ENCODE measurements around the gene FXYD5.
"Not testable (repeated sequence)": the region's sequence is repeated elsewhere in the genome, so short reads cannot be mapped to it uniquely, and the experiment has no call there.

FXYD5 gene

GRCh38 chr19:35119578-35120155 is 34.9 kb upstream of the FXYD5 start:
- in situ Hi-C loops (cut with MboI; ENCODE audit: low sequenced_read_pairs) = no loop called here

- in situ Hi-C loops (cut with MboI; ENCODE audit: low sequenced_read_pairs) = no loop called here
Observed at GRCh38 chr19:35120492-35120891, 34.0 kb upstream of the FXYD5 start.

DNA sequence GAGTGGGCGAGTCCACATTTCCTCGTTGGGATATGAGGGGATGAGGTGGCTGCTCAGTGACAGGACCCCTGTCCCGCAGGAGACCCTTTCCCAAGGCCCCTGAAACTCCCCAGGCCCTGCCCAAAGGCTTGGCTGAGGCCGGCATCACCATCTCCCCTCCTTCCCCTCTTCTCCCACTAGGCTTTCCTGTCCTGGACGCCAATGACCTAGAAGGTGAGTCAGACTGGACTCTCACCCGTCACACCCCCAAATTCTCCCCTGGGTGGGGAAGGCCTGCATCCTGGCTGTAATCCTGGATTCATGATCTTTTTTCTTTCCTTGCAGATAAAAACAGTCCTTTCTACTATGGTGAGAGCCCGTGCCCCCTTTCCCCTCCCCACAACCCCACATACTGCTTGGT is 33.6 kb upstream of the FXYD5 start:
- in situ Hi-C loops (cut with MboI; ENCODE audit: low sequenced_read_pairs) = no loop called here

DNA sequence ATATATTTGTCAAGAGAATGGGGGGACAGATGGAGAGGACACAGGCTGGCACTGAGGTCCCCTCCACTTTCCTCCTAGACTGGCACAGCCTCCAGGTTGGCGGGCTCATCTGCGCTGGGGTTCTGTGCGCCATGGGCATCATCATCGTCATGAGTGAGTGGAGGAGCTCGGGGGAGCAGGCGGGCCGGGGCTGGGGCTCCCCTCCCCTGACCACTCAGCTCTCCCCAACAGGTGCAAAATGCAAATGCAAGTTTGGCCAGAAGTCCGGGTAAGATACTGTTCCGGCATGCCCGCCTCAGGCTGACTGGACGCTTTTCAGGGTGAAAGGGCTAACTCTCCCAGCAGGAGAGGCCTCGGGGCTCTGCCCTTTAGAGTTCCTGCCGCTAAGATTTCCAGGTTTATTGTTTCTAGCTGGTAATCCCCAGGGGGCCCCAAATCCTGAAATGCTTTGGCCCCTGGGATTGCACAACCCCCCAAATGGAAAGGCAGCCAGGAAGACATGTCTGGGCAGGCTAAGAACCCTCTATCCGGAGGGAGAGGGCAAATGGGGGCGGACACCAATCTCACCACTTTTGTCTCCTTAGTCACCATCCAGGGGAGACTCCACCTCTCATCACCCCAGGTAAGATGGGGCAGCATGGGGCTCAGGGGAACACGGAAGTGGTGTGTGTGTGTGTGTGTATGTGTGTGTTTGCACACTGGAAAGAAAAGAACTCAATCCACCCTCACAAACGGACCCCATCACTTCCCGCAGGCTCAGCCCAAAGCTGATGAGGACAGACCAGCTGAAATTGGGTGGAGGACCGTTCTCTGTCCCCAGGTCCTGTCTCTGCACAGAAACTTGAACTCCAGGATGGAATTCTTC is 31.6 kb upstream of the FXYD5 start:
- in situ Hi-C loops (cut with MboI; ENCODE audit: low sequenced_read_pairs) = no loop called here

GRCh38 chr19:35123573-35123972 is 31.0 kb upstream of the FXYD5 start:
- in situ Hi-C loops (cut with MboI; ENCODE audit: low sequenced_read_pairs) = no loop called here

DNA sequence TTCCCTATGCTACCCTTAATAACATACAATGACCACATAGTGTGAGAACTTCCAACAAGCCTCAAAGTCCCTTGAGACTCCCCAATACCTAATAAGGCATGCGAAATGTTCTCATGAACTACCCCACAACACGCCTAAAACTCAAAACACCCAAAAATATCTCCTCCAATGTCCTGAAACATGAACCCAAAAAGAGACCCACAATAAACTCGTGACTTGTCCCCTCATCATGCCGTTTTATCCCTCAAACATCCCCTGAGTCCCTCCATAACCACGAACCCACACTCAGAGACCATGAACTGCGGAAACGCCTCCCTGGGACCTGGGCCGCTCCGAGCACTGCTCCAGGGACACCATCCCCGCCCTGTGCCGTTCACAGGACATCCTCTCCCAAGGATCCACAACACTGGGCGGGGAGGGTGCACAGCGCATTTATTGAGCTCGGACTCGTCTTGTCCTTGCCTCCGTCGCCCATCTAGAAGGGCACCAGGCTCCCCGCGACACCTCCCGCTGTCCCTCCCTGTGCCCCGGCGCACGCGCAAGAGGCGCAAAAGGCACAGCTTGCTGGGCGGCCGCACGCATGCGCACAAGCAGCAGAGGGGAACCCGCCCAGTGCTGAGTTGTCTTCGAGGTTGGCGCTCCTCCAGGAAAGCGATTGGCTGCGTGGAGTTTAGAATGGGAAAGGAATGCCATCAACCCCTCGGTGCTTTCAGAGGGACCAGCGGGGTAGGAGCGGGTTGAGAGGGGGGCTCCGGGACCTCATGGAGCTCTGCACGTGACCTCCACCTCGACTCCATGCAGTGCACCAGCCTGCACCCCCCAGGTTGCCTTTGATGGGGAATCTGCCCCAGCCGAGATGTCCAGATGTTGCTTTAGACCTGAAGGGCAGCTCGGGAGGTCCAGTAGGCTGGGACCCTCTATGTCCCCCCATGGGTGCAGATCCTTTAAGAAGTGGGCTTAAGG is 30.2 kb upstream of the FXYD5 start:
- in situ Hi-C loops (cut with MboI; ENCODE audit: low sequenced_read_pairs) = no loop called here

DNA sequence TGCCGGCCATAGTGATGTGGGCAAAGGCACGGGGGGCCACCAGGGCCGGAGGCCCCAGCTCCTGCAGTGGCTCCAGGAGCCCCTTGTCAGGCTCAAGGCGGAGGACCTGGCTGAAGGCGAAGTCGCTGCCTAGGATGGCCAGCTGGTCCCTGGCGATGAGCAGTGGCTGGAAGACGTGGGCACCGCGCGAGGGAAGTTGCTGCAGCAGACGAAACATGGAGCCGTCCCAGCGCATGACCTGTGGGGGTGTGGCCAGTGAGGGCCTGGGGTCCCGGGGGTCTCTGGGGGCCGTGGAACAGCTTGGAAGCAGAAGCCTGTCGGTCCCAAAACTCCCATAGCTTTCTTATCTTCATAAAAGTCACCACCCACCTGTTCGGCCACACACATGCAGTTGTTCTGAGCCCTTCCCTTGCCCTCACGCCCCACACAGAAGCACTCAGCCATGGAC is 29.2 kb upstream of the FXYD5 start:
- in situ Hi-C loops (cut with MboI; ENCODE audit: low sequenced_read_pairs) = no loop called here

DNA sequence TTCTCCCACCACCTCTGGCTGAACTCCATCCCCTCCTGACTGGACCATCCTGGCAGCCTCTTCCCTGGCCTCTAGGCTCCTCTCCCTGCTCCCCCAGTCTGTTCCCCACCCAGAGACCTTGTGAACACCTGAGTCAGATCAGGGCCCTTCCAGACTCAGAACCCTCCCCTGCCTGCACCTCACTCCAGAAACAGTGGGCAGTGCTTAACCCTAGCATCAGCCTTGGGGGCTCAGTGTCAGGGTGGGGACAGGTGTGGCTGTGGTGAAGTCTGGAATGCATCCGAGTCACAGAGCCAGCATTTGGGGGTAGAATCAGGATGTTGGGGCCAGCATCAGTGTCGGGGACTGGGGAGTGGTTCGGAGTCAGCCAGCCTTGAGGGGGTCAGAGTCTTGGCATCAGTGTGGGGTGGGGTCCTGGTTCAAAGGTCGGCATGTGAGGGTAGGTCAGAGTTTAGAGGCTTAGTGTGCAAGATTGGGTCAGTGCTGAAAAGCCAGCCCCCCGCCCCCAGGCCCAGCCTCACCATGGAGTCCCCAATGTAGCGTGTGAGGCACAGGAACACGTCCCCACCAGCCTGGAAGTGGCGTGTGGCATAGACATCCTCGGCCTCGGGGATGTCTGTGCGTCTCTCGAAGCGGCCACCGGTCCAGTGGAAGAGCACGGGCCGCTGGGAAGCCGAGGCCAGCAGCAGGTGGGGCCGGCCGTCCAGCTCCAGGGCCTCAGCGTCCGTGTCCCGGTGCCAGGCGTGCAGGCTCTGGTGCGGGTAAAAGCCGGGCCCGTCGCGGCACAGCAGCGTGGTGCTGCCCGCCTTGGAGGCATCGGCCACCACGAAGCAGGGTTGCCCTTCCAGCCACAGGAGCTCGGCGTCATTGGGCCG is 28.5 kb upstream of the FXYD5 start:
- in situ Hi-C loops (cut with MboI; ENCODE audit: low sequenced_read_pairs) = no loop called here

DNA sequence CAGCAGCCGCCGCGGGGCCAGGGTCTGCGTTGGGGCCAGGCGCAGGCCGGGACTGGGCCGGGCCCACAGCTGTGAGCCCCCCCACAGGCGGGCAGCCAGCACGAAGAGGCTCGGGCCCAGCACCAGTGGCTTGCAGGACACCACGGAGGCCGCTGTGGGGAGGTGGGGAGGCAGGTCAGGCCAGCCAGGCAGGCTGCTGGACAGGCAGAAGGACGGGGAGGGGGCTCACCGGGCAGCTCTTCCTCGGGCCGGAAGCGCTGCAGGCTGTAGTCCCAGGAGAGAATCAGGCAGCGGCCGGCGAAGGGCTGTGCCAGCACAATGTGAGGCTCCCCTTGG is 27.9 kb upstream of the FXYD5 start:
- in situ Hi-C loops (cut with MboI; ENCODE audit: low sequenced_read_pairs) = no loop called here

GRCh38 chr19:35127871-35128270 is 26.7 kb upstream of the FXYD5 start:
- in situ Hi-C loops (cut with MboI; ENCODE audit: low sequenced_read_pairs) = no loop called here

GRCh38 chr19:35128398-35129057 is 26.0 kb upstream of the FXYD5 start:
- in situ Hi-C loops (cut with MboI; ENCODE audit: low sequenced_read_pairs) = no loop called here

DNA sequence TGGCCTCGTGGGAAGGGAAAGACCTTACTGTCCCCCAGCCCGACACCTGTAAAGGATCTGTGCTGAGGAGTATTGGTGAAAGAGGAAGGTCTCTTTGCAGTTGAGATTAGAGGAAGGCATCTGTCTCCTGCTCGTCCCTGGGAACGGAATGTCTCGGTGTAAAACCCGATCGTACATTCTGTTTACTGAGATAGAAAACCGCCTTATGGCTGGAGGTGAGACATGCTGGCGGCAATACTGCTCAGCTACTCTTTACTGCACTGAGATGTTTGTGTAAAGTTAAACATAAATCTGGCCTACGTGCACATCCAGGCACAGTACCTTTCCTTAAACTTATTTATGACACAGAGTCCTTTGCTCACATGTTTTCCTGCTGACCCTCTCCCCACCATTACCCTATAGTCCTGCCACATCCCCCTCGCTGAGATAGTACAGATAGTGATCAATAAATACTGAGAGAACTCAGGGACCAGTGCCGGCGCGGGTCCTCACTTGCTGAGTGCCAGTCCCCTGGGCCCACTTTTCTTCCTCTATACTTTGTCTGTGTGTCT is 24.7 kb upstream of the FXYD5 start:
- in situ Hi-C loops (cut with MboI; ENCODE audit: low sequenced_read_pairs) = not testable (repeated sequence)

GRCh38 chr19:35130761-35131720 is 23.5 kb upstream of the FXYD5 start:
- in situ Hi-C loops (cut with MboI; ENCODE audit: low sequenced_read_pairs) = no loop called here

GRCh38 chr19:35132254-35132653 is 22.3 kb upstream of the FXYD5 start:
- in situ Hi-C loops (cut with MboI; ENCODE audit: low sequenced_read_pairs) = no loop called here

- in situ Hi-C loops (cut with MboI; ENCODE audit: low sequenced_read_pairs) = no loop called here
Observed at GRCh38 chr19:35133826-35134225, 20.7 kb upstream of the FXYD5 start.

DNA sequence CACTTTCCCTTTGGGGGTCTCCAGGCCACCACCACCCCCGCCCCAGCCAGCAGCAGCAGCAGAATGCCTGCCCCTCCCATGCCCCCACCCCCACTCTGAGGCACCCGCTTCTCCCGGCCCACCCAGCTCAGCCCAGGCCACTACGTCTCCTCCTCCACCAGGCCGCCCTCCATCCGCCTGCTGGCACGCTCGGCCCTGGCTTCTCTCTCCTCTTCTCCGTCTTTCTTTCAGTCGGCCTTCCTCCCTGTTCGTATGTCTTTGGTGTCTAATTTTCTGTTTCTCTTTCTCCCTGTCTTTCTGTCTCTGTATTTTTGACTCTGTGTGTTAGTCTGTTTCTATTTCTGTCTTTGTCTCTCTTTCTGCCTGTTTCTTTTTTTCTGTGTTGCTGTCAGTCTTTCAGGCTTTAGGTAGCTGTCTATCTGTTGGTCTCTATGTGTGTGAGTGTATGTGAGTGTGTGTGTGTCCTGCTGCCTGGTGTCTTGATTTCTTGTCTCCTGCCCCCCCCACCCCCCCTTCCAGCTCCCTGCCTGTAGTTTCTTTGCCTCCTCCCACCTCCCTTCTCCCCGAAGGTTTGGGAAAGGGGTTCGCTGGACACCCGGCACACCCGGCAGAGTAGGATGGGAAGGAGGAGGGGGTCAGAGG is 19.8 kb upstream of the FXYD5 start, which contains the start of gene LGI4:
Gene LGI4 (minus strand): TSS at position 459 of the 642 bp plus-strand sequence. CDS start 379 bp downstream, at position 80.
- in situ Hi-C loops (cut with MboI; ENCODE audit: low sequenced_read_pairs) = no loop called here

DNA sequence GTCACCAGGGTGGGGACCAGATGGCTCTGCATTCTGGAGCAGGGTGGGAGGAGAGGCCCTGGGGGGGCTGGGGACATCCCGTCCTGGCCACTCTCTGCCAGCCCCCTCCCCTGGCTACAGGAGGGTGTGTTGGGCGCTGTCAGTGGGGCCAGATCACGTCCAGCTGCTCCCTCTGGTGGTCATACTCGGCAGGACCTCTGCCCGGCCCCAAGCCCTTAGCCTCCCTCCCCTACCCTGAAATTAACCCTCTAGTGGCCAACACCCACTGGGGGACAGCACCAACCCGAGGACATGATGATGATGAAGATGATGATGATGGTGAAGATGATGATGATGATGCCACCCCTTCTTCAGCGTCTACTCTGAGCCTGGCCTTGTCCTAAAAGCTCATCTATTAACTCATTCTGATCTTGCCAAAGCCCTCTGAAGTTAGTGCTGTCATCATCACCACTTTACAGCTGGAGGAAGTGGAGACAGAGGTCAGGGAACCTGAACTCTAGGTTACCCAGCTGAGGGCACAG is 19.1 kb upstream of the FXYD5 start:
- in situ Hi-C loops (cut with MboI; ENCODE audit: low sequenced_read_pairs) = no loop called here

DNA sequence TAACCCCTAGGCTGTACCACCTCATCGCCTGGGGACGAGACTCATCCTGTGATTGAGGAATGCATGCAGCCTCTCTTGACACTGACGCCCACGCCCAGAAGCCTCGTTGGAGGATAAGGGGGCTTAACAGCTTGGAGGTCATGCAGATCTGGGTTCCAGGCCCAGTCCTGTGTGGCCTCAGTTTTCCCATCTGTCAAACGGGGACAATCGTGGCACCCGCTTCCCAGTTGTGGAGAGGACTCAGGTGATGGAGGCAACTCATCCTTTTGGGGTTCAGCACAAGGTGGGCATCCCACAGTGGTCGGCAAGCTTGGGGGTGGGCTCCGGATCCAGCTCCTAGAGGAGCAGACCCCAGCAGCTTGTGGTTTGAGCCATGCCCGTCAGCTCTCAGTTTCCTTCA is 18.3 kb upstream of the FXYD5 start:
- in situ Hi-C loops (cut with MboI; ENCODE audit: low sequenced_read_pairs) = no loop called here
